ENCODE measurements around the gene PCDH12.
A peak's percentile ranks its signal among the peaks of the same experiment; 100 is the strongest.

Gene PCDH12

DNA sequence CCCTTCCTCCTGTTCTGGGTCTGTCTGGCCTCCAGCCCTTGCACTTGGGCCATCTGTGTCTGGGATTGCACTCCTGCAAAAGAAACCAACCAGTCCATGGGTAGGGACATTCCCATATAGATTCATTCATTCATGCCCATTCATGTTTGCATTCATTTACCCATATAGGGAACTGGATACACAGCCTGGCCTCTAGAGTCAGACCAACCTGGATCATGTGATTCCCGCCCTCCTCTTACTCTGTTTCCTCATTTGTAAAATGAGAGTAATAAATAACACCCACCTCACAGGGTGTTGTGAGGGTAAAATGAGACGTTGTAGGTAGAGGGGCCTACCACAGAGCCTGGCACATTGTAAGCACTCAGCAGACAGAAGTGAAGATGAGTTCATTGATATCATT lies 8.5 kb downstream of the PCDH12 start:
- no peak for DNase-seq (ENCODE audit: insufficient read length)
- TF ChIP-seq TAF1 (IDR thresholded peaks at IDR 0.05; ENCODE audit: borderline replicate concordance, low read depth, low read length) (no peak), POLR2A (IDR thresholded peaks at IDR 0.05; ENCODE audit: low read depth, low read length) (no peak), POLR2AphosphoS5 (IDR thresholded peaks at IDR 0.05; ENCODE audit: low read depth, low read length) (no peak)
- FAIRE-seq: no peak

DNA sequence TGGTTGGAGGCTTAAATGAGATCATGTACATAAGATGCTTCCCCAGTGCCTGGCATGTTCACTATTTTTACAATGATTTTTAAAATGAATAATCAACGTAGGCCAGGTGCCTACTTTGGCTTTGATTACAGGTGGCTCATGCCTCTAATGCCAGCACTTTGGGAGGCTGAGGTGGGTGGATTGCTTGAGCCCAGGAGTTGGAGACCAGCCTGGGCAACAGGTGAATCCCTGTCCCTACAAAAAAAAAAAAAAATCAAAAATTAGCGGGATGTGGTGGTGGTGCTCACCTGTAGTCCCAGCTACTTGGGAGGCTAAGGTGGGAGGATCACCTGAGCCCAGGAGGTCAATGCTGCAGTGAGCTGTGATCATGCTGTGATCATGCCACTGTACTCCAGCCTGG lies 9.2 kb downstream of the PCDH12 start:
- FAIRE-seq: no peak
- DNase-seq (ENCODE audit: insufficient read length): no peak
- TF ChIP-seq POLR2AphosphoS5 (IDR thresholded peaks at IDR 0.05; ENCODE audit: low read depth, low read length): no peak
- no peak for TF ChIP-seq POLR2A (IDR thresholded peaks at IDR 0.05; ENCODE audit: low read depth, low read length)
- TF ChIP-seq TAF1 (IDR thresholded peaks at IDR 0.05; ENCODE audit: borderline replicate concordance, low read depth, low read length): no peak

- DNase-seq (ENCODE audit: insufficient read length): no peak
- no peak for FAIRE-seq
- TF ChIP-seq POLR2A (IDR thresholded peaks at IDR 0.05; ENCODE audit: low read depth, low read length): no peak
- TF ChIP-seq TAF1 (IDR thresholded peaks at IDR 0.05; ENCODE audit: borderline replicate concordance, low read depth, low read length): no peak
- no peak for TF ChIP-seq POLR2AphosphoS5 (IDR thresholded peaks at IDR 0.05; ENCODE audit: low read depth, low read length)
Measured at GRCh38 chr5:141947316-141947715, 10.7 kb downstream of the PCDH12 start.

- FAIRE-seq (no peak), DNase-seq (ENCODE audit: insufficient read length) (no peak)
- TF ChIP-seq POLR2AphosphoS5 (IDR thresholded peaks at IDR 0.05; ENCODE audit: low read depth, low read length): no peak
- no peak for TF ChIP-seq TAF1 (IDR thresholded peaks at IDR 0.05; ENCODE audit: borderline replicate concordance, low read depth, low read length)
- TF ChIP-seq POLR2A (IDR thresholded peaks at IDR 0.05; ENCODE audit: low read depth, low read length): no peak
Measured at GRCh38 chr5:141945511-141946051, 12.4 kb downstream of the PCDH12 start.

DNA sequence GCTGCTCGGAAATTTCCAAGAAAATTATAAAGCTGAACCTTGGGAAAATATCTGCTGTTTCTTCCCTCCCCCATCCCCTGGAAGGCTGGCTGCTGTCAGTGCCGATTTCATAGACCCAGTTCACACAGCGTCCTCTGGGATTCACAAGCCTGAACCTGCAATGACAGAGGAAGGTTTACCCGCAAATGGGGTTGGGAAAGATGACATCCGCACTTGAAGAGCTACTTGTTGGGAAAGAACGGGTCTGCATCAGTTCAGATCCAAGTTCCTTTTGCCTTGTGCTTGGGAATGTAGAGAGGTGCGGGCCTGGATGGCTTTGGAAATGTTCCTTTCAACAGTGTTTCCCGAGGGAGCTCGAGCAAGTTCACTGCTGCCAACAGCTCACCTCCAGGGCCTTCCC lies 13.9 kb downstream of the PCDH12 start:
- FAIRE-seq: no peak
- no peak for DNase-seq (ENCODE audit: insufficient read length)
- TF ChIP-seq POLR2AphosphoS5 (IDR thresholded peaks at IDR 0.05; ENCODE audit: low read depth, low read length) (no peak), TAF1 (IDR thresholded peaks at IDR 0.05; ENCODE audit: borderline replicate concordance, low read depth, low read length) (no peak), POLR2A (IDR thresholded peaks at IDR 0.05; ENCODE audit: low read depth, low read length) (no peak)

GRCh38 chr5:141942185-141942857 lies 15.7 kb downstream of the PCDH12 start:
- DNase-seq (ENCODE audit: insufficient read length): no peak
- TF ChIP-seq TAF1 (IDR thresholded peaks at IDR 0.05; ENCODE audit: borderline replicate concordance, low read depth, low read length) (no peak), POLR2AphosphoS5 (IDR thresholded peaks at IDR 0.05; ENCODE audit: low read depth, low read length) (no peak; the same call in 1 of the 2 replicates), POLR2A (IDR thresholded peaks at IDR 0.05; ENCODE audit: low read depth, low read length) (no peak)
- FAIRE-seq: peak; percentile 36

- no peak for TF ChIP-seq TAF1 (IDR thresholded peaks at IDR 0.05; ENCODE audit: borderline replicate concordance, low read depth, low read length)
- TF ChIP-seq POLR2AphosphoS5 (IDR thresholded peaks at IDR 0.05; ENCODE audit: low read depth, low read length): no peak
- TF ChIP-seq POLR2A (IDR thresholded peaks at IDR 0.05; ENCODE audit: low read depth, low read length): no peak
- no peak for DNase-seq (ENCODE audit: insufficient read length)
- no peak for FAIRE-seq
Measured at GRCh38 chr5:141941779-141942178, 16.2 kb downstream of the PCDH12 start.

GRCh38 chr5:141941307-141941706 lies 16.7 kb downstream of the PCDH12 start:
- FAIRE-seq (no peak), DNase-seq (ENCODE audit: insufficient read length) (no peak)
- TF ChIP-seq TAF1 (IDR thresholded peaks at IDR 0.05; ENCODE audit: borderline replicate concordance, low read depth, low read length): no peak
- no peak for TF ChIP-seq POLR2AphosphoS5 (IDR thresholded peaks at IDR 0.05; ENCODE audit: low read depth, low read length)
- no peak for TF ChIP-seq POLR2A (IDR thresholded peaks at IDR 0.05; ENCODE audit: low read depth, low read length)

- DNase-seq (ENCODE audit: insufficient read length) (no peak), FAIRE-seq (no peak)
- TF ChIP-seq POLR2AphosphoS5 (IDR thresholded peaks at IDR 0.05; ENCODE audit: low read depth, low read length): 0 out of 2 replicates have a peak, but pooled peaks have one; percentile 10
- no peak for TF ChIP-seq POLR2A (IDR thresholded peaks at IDR 0.05; ENCODE audit: low read depth, low read length)
- TF ChIP-seq TAF1 (IDR thresholded peaks at IDR 0.05; ENCODE audit: borderline replicate concordance, low read depth, low read length): no peak
Measured at GRCh38 chr5:141940695-141941271, 17.2 kb downstream of the PCDH12 start.

GRCh38 chr5:141935538-141935937 lies 22.5 kb downstream of the PCDH12 start:
- FAIRE-seq (no peak), DNase-seq (ENCODE audit: insufficient read length) (no peak)
- TF ChIP-seq POLR2AphosphoS5 (IDR thresholded peaks at IDR 0.05; ENCODE audit: low read depth, low read length) (no peak), TAF1 (IDR thresholded peaks at IDR 0.05; ENCODE audit: borderline replicate concordance, low read depth, low read length) (no peak), POLR2A (IDR thresholded peaks at IDR 0.05; ENCODE audit: low read depth, low read length) (no peak)

- TF ChIP-seq TAF1 (IDR thresholded peaks at IDR 0.05; ENCODE audit: borderline replicate concordance, low read depth, low read length): no peak
- TF ChIP-seq POLR2AphosphoS5 (IDR thresholded peaks at IDR 0.05; ENCODE audit: low read depth, low read length): no peak
- TF ChIP-seq POLR2A (IDR thresholded peaks at IDR 0.05; ENCODE audit: low read depth, low read length): no peak
- FAIRE-seq (no peak), DNase-seq (ENCODE audit: insufficient read length) (no peak)
Measured at GRCh38 chr5:141934099-141934844, 23.7 kb downstream of the PCDH12 start.

All from GM12892 (cell line).